GF-D8 (cell line): Measurements from ENCODE around the gene PIP4K2A.
A peak's percentile ranks its signal among the peaks of the same experiment; 100 is the strongest.

Source experiments
- DNase-seq: peaks from one replicate; lab custom pipeline; 2025; lab: John Stamatoyannopoulos, UW

Gene PIP4K2A

GRCh38 chr10:22620140-22620857 is 94.1 kb downstream of the PIP4K2A start:
- no peak for DNase-seq

- DNase-seq: no peak
Observed at GRCh38 chr10:22619101-22619500, 95.3 kb downstream of the PIP4K2A start.

- no peak for DNase-seq
Observed at GRCh38 chr10:22618078-22618785, 96.1 kb downstream of the PIP4K2A start.

GRCh38 chr10:22617516-22617915 is 96.9 kb downstream of the PIP4K2A start:
- DNase-seq: peak; percentile 45

GRCh38 chr10:22617051-22617450 is 97.3 kb downstream of the PIP4K2A start:
- no peak for DNase-seq

GRCh38 chr10:22615819-22616499 is 98.4 kb downstream of the PIP4K2A start:
- peak; percentile 61 for DNase-seq

- no peak for DNase-seq
Observed at GRCh38 chr10:22615101-22615500, 99.3 kb downstream of the PIP4K2A start.

GRCh38 chr10:22613011-22613410 is 101.4 kb downstream of the PIP4K2A start:
- no peak for DNase-seq

- no peak for DNase-seq
Observed at GRCh38 chr10:22612318-22612717, 102.1 kb downstream of the PIP4K2A start.

GRCh38 chr10:22611425-22612115 is 102.8 kb downstream of the PIP4K2A start:
- no peak for DNase-seq

- no peak for DNase-seq
Observed at GRCh38 chr10:22610610-22611009, 103.8 kb downstream of the PIP4K2A start.

GRCh38 chr10:22609719-22610465 is 104.5 kb downstream of the PIP4K2A start:
- DNase-seq: no peak

- no peak for DNase-seq
Observed at GRCh38 chr10:22609251-22609650, 105.1 kb downstream of the PIP4K2A start.

GRCh38 chr10:22607261-22607660 is 107.1 kb downstream of the PIP4K2A start:
- DNase-seq: no peak

- DNase-seq: peak; percentile 65
Observed at GRCh38 chr10:22606164-22606614, 108.2 kb downstream of the PIP4K2A start.

GRCh38 chr10:22605168-22605567 is 109.2 kb downstream of the PIP4K2A start:
- no peak for DNase-seq

GRCh38 chr10:22604344-22605126 is 109.8 kb downstream of the PIP4K2A start:
- DNase-seq: no peak

GRCh38 chr10:22603581-22603980 is 110.8 kb downstream of the PIP4K2A start:
- DNase-seq: no peak

GRCh38 chr10:22601618-22602017 is 112.8 kb downstream of the PIP4K2A start:
- no peak for DNase-seq

GRCh38 chr10:22599636-22600228 is 114.6 kb downstream of the PIP4K2A start:
- no peak for DNase-seq
